ENCODE results near the gene SIL1.
A peak's percentile ranks its signal among the peaks of the same experiment; 100 is the strongest.
"Not testable (repeated sequence)": the region's sequence is repeated elsewhere in the genome, so short reads cannot be mapped to it uniquely, and the experiment has no call there.

Gene SIL1

DNA sequence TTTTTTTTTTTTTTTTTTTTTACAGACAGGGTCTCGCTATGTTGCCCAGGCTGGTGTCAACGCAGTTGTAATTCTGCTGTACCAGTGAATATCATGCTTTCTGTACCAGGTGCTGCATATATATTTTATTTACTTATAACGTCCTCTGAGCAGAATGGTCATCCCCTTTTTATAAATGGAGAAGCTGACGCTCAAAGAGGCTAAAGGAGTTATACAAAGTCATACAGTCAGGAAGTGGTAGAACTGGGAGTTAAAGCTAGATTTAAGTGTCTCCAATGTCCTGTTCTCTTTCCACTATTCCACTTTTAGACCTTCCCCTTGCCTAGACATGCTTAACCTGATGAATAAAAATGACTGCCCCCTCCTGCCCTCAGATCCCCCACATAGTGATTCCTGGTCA is 1.2 kb upstream of the SIL1 start:
- no peak for DNase-seq

DNA sequence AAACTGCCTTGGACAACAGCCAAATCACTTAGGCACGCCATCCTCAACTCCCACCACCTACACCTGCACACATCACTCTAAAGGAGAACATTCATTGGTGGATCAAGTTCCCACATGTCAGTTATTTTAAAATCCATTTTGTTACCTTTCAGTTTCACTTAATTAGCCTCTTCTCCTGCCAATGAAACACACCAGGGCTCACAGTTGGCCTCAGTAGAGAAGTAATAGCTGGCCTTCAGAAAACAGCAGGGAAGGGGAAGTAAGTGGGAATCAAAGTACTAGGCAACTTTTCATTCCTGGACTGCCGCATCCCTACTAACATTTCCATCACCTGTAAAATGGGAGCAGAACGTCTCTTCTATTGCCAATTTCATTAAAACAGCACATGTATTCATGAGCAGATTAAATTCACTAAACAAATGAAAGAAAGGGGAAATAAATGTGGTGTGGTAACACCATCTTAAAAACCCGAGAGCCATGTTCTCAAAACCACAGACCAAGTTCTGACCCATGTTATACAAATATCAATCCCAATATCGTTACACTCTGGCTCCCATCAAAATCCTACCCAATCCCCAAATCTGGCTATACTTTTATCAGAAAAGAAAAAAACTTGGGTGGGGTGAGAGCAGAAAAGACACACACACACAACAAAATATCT is 1.7 kb downstream of the SIL1 start:
- DNase-seq = no peak

DNA sequence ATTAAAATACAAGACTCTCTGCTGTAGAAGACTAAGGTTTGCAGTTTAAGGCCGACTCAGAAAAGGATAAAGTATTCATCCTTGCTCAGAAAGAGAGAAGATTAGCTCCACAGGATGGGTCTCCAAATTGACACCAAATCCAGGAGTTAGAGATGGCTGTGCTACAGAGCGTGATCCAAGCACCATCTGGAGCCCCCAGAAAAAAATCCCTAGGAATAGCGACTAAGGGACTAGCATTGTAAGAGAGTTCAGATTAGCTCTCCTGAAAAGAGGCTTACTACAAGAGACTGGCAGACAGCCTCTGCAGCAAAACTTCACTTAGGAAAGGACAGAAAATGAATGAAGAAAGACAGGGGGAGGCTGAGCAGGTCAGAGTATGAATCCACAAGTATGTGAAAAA is 3.7 kb downstream of the SIL1 start:
- DNase-seq = no peak

DNA sequence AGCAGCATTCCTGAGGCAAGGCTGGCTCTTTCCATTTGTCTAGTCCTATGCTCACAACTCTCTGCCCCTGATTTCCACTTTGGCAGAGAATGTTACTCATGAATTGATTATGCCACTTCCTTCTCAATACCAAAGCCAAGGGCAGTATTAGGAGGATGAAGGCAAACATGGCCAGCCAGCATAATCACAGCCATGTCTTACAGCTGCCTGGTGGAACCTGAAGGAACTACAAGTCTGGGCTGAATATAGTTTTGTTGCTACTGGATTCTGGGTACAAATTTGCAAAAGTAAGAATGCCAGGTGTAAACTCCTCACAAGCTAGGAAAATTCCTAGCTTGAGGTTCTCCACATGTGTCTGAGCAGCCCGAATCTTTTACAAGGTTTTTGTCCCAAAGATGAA is 4.2 kb downstream of the SIL1 start:
- DNase-seq = no peak

DNA sequence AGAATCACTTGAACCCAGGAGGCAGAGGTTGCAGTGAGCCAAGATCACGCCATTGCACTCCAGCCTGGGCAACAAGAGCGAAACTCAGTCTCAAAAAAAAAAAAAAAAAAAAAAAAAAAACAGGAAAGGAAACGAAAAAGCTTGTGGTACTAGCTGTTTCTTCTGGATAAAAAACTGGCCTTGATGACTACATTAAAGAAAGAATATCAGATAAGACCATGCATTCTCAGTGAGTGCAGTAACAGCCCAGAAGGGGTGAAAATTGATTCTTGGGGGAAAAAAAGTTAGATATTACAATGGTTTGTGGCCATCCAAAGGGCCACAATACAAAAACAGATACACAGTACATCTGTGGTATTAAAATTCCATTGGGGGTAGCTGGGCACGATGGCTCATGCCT is 5.3 kb downstream of the SIL1 start:
- not testable (repeated sequence) for DNase-seq

DNA sequence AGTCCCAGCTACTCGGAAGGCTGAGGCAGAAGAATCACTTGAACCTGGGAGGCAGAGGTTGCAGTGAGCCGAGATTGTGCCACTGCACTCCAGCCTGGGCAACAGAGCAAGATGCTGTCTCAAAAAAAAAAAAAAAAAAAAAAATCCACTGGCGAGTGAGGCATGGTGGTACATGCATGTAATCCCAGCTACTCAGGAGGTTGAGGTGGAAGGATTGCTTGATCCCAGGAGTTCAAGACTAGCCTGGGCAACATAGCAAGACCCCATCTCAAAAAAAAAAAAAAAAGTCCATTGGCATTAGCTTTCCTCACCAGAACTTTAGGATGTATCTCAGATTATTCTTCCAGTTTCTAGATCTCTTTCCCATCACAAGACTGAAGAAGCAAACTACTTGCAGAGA is 6.2 kb downstream of the SIL1 start:
- DNase-seq = not testable (repeated sequence)

DNA sequence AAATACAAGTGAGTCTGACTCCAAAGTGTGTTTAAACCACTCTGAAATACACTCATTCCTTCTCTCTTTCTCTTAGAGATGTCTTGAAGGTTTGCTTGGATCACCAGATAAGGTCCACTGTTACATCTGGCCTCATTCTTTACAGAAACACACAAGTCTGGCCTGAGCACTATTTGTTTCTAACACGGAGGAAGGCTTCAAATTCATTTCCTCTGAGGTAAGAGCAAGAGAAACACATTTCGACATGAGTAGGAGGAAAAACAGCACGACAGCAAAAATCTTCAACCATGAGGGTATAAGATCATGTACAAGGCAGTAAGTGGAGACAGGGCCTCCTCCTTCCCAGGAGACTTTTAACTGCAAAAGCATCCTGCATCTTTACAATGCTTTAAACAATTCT is 8.0 kb downstream of the SIL1 start:
- DNase-seq = peak; percentile 46

DNA sequence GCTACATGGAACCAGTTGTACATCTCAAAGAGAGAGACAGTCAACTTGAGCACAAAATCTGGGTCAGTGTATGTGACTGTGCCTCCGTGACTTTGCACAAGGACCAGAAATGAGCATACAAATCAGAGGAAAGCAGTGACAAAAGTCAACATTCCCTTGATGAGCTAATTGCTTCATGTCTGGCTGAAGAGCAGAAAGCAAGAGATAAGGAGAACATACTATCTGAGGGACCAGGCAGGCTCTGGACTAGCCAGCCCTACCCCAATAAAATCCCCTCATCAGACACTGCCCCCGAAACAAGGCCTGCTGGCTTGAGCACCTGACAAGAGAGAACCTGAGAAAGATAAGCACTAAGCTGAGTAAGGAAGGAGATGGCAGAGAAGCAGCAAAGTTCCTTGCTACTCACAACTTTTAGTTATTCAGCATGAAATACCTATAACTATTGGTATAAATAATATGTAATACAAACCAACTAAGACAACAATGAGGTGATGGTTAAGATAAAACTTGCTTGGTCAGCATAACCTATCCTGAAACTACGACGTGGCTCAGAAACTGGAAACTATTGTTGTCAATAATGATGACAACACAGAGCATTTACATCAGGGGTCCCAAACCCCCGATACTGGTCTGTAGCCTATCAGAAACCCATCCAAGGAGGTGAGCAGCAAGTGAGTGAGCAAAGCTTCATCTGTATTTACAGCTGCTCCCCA is 9.5 kb downstream of the SIL1 start:
- no peak for DNase-seq

DNA sequence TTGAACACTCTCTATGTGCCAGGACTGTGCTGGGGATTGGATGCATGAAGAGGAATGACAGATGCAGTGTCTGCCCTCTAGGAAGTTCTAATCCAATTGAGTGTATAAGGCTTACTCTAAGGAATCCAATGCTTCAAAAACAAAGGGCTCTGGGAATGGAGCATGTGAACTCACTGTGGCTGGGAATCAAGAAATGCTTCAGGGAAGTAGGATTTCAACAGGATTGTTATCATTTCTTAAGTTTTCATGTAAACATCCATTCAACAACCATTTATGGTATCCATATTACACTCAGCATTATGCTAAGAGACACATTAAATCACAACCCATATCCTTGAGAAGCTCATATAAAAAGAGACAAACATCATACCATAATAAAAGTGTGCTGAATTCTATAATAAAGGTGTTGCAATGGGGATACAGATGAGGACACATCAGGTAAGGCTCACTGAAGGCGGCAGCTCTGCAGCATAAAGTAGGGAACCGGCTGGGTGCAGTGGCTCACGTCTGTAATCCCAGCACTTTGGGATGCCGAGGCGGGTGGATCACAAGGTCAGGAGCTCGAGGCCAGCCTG is 11.3 kb downstream of the SIL1 start:
- no peak for DNase-seq

DNA sequence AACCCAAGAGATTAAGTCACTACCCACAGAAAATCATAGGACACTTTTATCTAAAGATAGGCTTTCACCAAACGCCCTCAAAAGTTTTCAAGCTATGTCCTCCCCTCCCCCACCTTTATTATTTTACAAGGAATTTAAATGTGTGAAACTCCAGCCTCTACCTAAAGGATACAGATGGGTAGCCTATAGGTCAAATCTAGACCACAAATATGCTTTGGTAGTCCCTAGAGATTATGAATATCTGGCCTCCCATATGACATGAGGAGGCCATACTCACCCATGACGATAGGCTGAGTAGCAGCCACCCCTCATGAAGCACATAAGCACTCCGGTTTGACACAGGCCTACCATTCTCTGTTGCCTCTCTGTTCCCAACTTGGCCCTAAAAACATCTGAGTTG is 11.9 kb downstream of the SIL1 start:
- peak; percentile 18 for DNase-seq

DNA sequence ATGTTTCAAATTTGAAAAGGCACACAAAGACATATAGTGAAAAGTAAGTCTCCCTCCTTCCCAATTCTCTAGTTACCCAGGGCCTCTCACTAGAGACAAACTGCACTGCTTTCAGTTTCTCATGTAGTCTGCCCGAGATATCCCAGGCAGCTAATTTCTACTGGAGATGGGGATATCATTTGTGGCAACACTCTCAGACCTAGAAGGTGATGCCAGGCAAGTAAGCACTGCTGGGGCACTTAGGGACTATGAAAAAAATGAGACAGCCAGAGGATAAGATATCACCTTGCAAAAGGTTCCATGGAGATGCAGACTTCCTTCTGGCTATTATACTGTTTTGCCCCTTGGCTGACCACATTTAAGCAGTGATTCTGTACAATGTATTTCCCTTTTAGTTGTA is 12.6 kb downstream of the SIL1 start:
- no peak for DNase-seq

DNA sequence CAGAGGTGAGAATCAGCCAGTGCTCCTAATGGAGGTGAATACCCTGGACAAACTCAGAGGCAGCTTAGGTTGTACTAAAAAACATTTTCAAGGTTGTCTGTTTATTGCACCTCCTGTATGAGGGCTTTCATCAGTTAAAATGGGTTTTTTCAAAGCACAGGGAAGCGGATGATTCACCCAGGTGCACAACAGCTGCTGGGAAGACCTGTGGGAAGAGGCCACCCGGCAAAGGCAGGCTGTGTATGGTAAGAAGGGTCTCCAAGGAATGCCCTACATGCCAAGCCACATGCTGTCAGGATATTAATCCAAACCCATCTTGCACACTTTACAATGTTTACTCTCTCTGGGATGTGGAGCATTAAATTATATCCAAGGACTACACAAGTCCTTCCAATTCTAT is 14.7 kb downstream of the SIL1 start:
- DNase-seq = no peak

DNA sequence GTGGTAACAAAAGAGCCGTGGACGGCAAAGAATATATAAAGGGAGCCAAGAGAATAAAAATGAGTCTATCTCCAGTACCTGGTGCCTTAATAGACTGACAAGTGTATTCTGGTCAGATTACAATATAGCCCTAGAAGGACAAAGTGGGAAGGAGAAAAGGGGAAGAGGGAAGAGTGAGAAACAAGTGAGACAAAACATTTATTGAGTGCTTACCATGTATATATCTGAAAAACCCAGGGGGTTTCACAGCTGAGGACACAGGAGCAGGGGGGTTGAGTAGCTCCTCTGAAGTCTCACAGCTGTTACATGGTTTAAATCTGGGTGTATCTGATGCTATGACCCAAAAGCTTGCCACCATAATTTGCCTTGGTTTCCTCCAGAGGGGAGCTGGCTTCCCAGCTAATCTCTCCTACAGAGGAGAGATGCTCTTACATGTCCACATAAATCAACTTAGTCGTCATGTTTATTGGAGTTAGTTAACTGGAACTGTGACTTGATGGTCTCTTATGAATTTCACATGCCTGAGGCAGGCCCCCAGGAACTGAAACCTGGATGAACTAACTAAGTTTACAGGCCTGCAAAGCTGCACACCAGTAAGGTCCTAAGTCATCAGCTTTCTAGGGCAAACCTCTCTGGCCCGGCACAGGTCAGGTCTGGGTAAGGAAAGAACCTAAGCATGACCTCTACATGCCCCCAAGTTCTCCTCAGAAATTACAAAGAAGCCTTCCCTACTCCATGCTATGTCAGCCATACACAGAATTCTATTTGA is 15.5 kb downstream of the SIL1 start:
- DNase-seq = no peak

DNA sequence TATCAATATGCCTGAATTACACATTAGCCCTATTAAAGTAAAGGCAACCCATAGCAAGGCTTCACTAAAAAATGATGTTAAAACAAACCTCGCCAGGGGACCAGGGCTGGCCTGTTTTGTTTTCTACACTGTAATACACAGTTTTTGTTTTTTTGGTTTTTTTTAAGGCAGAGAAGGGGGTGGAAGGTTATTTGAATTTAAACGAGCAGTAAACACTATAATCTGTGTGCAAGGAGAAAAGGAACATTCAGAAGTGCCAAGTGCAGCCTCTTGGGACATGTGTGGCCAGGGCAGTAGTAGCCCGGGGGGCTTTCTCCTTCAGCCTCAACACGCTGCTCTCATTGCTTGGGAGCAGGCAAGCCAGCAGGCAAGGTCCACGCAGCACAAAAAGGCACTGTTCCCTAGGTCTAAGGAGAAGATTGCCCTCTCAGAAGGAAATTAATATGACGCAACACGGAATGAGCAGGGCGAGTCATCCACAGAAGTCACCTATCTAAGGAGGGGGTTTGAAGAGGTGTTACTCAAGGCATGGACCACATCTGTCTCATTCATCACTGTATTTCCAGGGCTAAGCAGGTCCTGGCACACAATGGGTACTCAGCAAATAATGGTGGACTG is 16.2 kb downstream of the SIL1 start:
- peak; percentile 60 for DNase-seq

DNA sequence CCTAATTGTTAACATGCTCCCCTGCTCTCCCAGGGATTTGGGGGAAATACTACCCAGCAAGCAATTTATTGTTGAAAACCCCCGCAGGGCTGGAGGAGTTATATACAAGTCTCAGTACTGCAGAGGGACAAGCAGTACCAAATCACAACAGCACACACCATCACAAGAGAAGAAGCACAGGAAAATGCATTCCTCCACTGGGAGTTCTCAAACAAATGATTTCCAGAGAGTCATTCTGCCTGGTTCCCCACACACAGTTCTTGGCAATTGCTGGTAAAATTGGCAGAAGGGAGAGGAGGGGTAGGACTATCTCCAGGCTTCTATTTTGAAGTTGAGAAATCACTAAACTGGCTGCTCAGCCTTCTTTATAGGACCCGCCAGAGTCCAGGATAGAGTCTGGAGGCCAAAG is 16.8 kb downstream of the SIL1 start:
- DNase-seq = peak; percentile 62

DNA sequence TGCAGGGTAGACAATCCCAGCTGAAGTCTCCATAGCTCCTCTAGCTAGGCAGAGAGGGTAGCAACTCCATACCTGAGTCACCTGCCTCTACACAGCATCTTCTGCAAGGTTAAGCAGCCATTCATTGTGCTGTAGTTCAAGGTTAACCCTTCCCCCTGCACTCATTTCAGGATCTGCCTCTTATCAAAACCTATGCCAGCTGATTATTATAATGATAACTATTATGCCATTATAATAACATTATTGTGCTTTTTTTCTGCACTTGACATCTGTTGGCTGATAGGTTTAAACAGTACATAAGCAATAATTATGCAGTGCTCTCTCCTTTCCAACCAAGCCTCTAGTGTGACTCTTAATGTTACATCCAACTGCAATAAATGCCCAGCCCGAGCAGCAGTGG is 17.3 kb downstream of the SIL1 start:
- DNase-seq = no peak

DNA sequence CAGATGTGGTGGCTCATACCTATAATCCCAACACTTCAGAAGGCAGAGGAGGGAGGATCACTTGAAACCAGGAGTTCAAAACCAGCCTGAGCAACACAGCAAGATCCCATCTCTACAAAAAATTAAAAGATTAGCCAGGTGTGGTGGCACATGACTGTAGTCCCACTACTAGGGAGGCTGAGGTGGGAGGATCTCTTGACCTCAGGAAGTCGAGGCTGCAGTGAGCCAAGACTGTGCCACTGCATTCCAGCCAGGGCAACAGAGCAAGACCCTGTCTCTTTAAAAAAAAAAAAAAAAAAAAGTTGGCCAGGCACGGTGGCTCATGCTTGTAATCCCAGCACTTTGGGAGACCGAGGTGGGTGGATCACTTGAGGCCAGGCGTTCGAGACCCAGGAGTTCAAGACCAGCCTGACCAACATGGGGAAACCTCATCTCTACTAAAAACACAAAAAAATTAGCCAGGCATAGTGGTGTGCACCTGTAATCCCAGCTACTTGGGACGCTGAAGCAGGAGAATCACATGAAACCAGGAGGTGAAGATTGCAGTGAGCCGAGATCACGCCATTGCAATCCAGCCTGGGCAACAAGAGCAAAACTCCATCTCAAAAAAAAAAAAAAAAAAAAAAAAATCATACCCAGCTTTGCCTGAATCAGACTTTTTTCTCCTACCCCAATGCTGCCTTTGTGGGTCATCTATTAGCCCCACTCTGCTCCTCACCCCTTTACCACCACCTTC is 18.2 kb downstream of the SIL1 start:
- not testable (repeated sequence) for DNase-seq

DNA sequence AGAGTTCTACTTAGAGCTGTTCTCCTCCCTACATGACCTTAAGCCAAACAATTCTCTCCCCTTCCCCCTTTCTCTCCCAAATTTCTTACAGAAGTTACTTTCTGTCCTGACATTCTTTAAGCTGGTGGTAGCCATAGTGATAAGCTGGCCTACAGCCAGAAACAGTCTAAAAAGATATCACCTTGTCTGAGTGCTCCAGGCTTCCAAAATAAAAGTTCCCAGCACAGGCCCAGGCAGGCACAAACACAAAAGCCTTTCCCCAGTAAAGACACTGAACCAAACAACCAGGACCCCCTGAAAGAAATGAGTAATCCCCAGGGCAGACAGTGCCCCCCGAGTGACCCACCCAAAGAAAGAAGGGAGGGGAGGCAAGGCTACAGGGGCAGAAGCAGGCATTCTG is 19.2 kb downstream of the SIL1 start:
- peak; percentile 59 for DNase-seq

DNA sequence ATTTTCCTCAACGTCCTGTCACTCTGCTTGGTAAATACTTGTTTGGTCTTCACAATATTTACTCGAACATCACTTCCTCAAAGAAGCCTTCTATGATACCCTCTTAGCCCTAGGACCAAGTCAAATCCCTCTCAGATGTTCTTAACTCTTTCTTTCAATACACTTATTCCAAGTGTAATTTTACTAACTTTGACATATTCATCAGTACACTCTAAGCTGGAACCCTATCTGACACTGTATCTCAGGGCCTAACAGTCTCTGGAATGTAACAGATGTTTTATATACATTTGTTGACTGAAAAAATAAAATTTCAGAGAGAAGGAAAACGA is 19.6 kb downstream of the SIL1 start:
- DNase-seq = no peak

DNA sequence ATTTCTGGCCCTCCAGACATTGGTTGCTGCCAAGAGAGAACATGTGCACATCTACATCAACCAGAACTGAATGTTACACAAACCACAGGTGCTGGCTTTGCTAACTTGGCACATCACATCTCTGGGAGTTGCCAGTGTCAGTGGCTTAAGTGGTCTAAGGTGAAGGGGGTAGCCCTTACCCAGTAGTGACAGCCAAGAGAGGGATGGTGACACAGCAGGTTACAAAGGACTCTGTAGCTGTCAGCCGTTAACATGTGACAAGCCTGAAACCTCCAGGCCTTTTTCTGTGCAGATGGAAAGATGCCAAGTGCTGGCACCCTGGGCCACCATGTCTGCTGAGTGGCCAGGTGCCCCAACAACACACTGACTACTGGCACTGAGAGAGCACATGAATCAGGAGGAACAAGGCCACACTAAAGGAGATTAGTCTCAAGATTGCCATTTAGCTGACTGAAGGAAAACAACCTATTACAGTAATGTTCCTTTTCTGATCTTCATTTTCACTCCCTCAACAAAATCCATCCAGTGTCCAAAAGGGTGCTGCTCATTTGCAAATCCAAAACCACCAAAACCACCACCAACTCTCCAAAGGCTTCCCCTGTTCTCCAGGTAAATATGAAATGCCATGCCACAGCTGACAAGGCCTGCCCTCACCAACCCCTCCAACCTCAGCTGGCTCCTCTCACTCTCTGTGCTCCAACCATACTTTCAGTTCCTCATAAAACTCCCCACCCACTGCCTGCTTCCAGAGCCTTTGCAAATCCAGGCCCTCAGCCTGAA is 20.2 kb downstream of the SIL1 start:
- DNase-seq = no peak

DNA sequence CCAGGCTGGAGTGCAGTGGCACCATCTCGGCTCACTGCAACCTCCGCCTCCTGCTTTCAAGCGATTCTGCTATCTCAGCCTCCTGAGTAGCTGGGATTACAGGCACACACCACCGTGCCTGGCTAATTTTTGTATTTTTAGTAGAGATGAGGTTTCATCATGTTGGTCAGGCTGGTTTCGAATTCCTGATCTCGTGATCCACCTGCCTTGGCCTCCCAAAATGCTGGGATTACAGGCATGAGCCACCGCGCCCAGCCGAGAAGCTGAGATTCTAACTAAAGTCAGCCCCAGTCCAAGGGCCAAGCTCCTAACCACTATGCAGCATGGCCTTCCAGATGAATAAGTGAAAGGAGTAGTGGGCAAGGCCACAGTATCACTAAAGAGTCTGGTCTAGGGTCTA is 20.9 kb downstream of the SIL1 start:
- not testable (repeated sequence) for DNase-seq

DNA sequence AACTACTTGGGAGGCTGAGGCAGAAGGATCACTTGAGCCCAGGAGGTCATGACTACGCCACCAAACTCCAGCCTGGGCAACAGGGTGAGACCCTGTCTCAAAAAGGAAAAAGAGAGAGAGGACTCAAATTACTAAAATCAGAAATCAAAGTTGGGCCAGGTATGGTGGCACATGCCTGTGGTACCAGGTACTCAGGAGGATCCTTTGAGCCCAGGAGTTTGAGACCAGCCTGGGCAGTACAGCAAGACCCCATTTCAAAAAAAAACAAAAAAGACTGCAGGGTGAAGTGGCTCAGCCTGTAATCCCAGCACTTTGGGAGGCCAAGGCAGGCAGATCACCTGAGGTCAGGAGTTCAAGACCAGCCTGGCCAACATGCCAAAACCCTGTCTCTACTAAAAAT is 23.8 kb downstream of the SIL1 start:
- not testable (repeated sequence) for DNase-seq
